HL-60/S4 treated with retinoic acid at 250 ng/mL for 4 days and 3 days (cell line): Measurements from ENCODE around the gene SIPA1L3.

Experiments used
- in situ Hi-C: fragments of 300-500 bp; cut with MboI; formaldehyde crosslinking; loops from 2 replicates; pipeline ENCODE4 v1.7.0; 2022; ENCODE audit warnings: low sequenced_read_pairs

The SIPA1L3 gene

GRCh38 chr19:37972803-37973202 is 65.8 kb downstream of the SIPA1L3 start:
- in situ Hi-C loops: no loop called here

- in situ Hi-C loops: no loop called here
Measured at GRCh38 chr19:37973666-37974065, 66.7 kb downstream of the SIPA1L3 start.

GRCh38 chr19:37975071-37975470 is 68.1 kb downstream of the SIPA1L3 start:
- in situ Hi-C loops: no loop called here

- in situ Hi-C loops: no loop called here
Measured at GRCh38 chr19:37975596-37976515, 68.8 kb downstream of the SIPA1L3 start.

GRCh38 chr19:37977391-37977790 is 70.4 kb downstream of the SIPA1L3 start:
- in situ Hi-C loops: no loop called here

GRCh38 chr19:37977992-37978391 is 71.0 kb downstream of the SIPA1L3 start:
- in situ Hi-C loops: no loop called here

- in situ Hi-C loops: no loop called here
Measured at GRCh38 chr19:37979547-37980082, 72.6 kb downstream of the SIPA1L3 start.

GRCh38 chr19:37980419-37981170 is 73.6 kb downstream of the SIPA1L3 start:
- in situ Hi-C loops: no loop called here

GRCh38 chr19:37981785-37982475 is 74.9 kb downstream of the SIPA1L3 start:
- in situ Hi-C loops: no loop called here

- in situ Hi-C loops: no loop called here
Measured at GRCh38 chr19:37982655-37983054, 75.6 kb downstream of the SIPA1L3 start.

GRCh38 chr19:37983153-37983552 is 76.1 kb downstream of the SIPA1L3 start:
- in situ Hi-C loops: no loop called here

- in situ Hi-C loops: no loop called here
Measured at GRCh38 chr19:37983916-37984315, 76.9 kb downstream of the SIPA1L3 start.

GRCh38 chr19:37986048-37986750 is 79.2 kb downstream of the SIPA1L3 start:
- in situ Hi-C loops: no loop called here

GRCh38 chr19:37987356-37988332 is 80.6 kb downstream of the SIPA1L3 start:
- in situ Hi-C loops: no loop called here

- in situ Hi-C loops: no loop called here
Measured at GRCh38 chr19:37988758-37989635, 82.0 kb downstream of the SIPA1L3 start.

- in situ Hi-C loops: no loop called here
Measured at GRCh38 chr19:37989855-37990254, 82.8 kb downstream of the SIPA1L3 start.

- in situ Hi-C loops: no loop called here
Measured at GRCh38 chr19:37990362-37990761, 83.4 kb downstream of the SIPA1L3 start.

- in situ Hi-C loops: no loop called here
Measured at GRCh38 chr19:37991176-37991835, 84.3 kb downstream of the SIPA1L3 start.
